COLO829 (cell line): ENCODE measurements around the gene CACNB2.
"Not testable (repeated sequence)": the region's sequence is repeated elsewhere in the genome, so short reads cannot be mapped to it uniquely, and the experiment has no call there.

Source experiments
- DNase-seq: peaks from one replicate; pipeline ENCODE4 v3.0.0; 2012; ENCODE audit warnings: low spot score

CACNB2 gene

GRCh38 chr10:18145652-18146051, 5.4 kb downstream of the CACNB2 start:
- DNase-seq = no peak

DNA sequence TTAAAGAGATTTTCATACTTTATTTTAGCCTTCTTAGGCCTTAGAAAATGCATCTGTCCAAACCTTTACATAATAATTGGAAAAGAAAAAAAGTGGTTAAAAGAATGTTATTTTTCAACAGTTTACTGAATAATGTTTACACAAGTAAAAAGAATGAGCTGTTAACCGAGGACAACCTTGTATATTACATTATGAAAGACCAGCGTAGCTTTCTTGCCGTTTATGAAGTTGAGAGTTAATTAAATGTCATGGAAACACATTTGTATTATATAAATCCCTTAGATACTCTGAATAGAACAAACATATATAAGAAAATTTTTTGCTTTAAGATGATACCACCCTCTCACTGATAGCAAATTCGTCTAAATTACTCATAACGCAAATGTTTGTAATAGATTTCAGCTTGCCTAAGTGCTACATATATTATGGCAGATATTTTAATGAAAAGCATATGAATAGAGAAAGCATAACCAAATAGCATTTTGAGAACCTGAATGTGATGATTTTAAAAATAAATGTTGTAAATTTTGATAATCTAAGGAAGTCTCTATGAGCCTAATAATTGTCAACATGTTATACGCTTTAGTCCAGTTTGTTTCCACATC, 9.1 kb downstream of the CACNB2 start:
- DNase-seq = no peak

DNA sequence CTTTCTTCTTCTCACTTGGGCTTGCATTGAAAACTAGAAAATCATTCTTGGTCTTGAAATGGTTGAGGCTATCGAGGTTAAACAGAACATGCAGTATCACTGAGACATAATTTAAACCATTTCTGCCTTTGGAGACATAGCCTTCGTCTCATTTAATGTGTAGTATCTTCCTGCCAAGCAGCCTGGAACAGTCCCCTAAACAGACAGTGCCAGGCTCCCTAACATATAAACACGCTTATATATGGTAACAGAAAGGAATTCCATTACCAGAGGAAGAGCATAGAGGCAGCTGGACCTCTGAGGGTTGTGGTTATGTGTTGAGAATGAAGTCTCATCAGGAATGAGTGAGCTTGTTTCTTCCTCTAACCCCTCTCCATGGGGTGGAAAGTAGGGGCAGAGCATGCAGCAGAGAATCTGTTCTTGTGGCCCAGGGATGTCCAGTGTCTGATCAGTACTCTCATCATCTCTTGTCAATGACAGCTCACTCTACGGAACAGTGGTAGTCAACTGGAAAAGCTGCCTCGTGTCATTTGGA, 11.2 kb downstream of the CACNB2 start:
- no peak for DNase-seq

- not testable (repeated sequence) for DNase-seq
These were observed 13.2 kb downstream of the CACNB2 start for GRCh38 chr10:18153381-18153780.

- DNase-seq = no peak
These were observed 15.1 kb downstream of the CACNB2 start for GRCh38 chr10:18155321-18155720.

- not testable (repeated sequence) for DNase-seq
These were observed 16.6 kb downstream of the CACNB2 start for GRCh38 chr10:18156797-18157196.

GRCh38 chr10:18157881-18158280, 17.7 kb downstream of the CACNB2 start:
- DNase-seq = no peak

DNA sequence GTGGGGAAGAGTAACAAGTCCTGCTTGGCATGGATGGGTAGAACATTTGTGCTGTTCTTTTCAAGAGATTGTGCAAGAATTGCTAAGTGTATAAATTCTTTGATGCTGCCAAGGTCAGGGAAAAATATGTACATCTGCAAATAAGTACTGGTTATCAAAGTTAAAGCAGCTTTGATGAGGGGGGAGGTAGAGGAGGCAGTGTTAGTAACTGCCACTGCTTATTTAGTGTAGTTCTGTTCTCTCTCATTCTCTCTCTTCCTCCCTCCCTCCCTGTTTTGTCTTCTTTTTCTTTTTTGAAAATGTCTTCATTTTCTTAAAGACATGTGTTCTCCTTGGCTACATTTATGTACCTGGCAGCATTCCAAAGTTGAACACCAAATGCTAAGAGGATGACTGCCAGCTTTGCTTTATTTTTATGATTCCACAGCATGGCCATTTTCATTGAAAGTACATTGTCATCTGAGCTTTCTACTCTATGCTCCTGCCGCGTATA, 18.6 kb downstream of the CACNB2 start:
- DNase-seq = no peak

GRCh38 chr10:18159557-18159956, 19.3 kb downstream of the CACNB2 start:
- no peak for DNase-seq

- DNase-seq = no peak
These were observed 21.9 kb downstream of the CACNB2 start for GRCh38 chr10:18162021-18162627.

DNA sequence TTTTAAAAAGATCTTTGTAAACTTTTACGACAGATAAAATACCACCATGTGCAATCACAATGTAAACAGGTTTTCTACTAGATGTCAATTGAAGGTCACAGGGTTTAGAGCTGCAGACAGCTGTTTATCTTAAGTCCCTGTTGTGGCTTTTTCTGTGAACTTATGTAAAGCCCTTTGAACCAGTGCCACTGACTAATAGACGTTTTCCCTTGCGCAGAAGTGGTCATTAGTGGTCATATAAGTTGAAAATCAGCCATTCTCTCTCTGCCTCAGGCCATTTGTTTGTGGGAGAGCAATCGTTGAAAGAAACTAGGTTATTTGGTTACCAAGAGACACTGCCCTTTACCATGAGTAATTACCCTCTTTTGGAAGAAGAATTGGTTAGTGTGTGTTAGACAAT, 23.9 kb downstream of the CACNB2 start:
- no peak for DNase-seq

GRCh38 chr10:18164748-18165361, 24.6 kb downstream of the CACNB2 start:
- DNase-seq = no peak

- no peak for DNase-seq
These were observed 38.7 kb downstream of the CACNB2 start for GRCh38 chr10:18178854-18179483.

DNA sequence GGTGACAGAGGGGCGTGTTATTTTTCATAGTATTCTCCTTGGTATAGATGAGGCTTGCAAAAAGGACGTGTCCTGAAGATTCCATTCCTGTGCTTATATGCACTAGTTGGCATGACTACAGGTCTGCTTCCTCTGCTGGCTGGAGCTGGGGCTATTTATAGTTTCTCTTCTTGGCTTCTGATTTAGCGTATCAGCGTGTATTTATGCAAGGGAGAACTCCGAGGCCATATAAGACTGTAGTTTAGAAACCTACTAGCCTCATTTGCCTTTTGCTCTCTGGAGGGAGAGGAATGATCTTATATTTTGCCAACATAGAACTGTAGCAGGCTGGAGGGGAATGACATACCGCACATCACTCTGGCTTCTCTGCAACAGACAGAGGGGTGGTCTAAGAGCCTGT, 39.7 kb downstream of the CACNB2 start:
- DNase-seq = no peak

GRCh38 chr10:18181382-18181781, 41.2 kb downstream of the CACNB2 start:
- DNase-seq = not testable (repeated sequence)

DNA sequence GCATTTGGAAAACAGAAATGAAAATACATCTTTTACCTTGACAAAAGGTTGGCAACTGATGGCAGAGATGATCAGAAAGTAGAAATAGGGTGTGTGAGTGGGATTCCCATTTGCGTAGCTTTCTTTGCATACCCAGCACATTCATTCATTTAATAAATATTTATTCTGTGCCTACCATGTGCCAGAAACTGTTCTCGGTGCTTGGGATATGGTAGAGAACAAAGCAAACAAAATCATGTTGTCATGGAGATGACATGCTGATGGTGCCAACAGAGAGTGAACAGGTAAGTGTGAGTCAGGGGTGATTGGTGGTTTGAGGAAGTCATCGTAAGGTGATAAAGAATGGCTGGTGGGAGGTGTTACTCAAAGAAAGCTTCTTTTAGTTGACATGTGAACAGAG, 45.4 kb downstream of the CACNB2 start:
- no peak for DNase-seq

GRCh38 chr10:18190840-18191239, 50.6 kb downstream of the CACNB2 start:
- DNase-seq = no peak

GRCh38 chr10:18194634-18195033, 54.4 kb downstream of the CACNB2 start:
- DNase-seq = no peak

DNA sequence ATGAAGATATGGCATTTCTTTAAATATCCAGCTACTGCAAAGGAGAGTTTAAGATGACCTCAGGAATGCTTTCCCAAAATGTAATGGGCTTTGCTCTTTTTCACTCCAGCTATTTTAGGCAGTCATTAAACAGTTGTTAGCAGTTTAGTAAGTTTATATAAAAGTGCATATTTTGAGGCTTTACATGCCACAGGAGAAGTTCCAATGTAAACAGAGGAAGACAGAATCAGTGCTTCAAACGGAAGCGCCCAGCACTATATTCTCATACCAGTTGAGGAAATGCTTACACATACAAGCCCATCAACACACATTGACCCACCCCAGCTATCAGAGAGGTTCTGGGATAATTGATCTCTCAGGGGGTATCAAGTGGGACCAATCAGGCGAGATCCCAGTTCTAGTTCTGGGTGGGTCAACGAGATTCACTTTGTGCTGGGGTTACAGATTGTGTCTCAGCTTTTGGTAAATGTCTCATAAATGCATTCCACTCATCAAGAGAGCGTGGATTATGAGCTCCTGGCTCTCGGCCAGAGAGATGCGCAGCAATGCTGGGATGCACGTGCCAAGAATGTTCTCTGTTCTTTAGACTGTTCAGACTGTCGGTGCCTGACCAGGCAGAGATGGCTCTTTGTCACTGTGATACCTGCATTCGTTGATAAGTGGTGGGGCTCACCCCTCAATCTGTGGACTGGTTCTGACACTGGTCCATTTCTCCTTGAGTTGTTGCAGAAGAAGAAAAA, 55.0 kb downstream of the CACNB2 start:
- no peak for DNase-seq

DNA sequence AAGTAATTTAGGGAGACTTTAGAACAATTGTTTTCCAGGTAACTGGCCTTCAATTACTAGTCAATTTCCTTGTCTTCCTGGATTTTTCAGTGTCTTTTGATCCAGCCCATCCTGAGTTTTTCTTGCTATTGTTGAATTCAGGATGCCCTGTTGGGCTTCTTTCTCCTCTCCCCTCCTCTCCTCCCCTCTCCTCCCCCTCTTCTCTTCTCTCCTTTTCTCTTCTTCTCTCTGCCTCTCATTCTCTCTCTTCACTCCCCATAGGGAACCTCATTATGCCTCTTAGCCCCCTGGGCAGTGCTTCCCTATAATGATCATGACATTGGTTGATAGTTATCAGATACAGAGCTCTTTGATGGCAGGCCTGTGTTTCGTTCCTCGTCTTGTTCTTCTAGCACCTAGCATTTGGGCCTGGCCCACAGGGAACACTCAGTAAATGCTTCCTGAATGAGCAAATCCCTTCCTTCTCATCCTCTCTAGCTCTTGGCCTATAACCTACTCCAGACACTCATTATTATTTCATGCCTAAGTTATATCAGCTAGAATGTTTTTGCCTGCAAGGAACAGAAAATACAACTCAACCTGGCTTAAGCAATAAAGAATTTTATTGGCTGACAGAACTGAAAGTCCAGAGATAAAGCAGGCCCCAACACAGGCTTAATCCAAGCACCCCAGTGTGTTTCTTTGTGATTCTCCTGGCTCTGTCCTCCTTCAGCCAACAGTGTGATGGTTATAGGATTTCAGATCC, 56.8 kb downstream of the CACNB2 start:
- DNase-seq = no peak

DNA sequence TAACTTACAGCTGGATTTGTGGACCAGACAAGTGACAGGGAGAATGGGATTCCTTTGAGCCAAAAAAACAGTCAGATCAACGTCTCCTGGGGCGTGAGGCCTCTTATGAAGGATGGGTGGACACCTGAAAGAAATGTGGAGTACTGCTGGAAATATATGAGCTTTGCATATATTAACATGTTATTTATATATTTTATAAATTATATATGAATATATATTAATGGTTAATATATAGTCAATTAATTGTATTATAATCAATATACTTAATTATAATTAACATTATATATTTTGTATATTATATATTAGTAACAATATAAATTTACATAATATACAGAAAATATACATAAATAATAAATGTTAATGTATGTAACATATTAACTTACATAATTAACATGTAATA, 57.5 kb downstream of the CACNB2 start:
- DNase-seq = no peak
